ENCODE data around the gene C16orf92.

The C16orf92 gene

DNA sequence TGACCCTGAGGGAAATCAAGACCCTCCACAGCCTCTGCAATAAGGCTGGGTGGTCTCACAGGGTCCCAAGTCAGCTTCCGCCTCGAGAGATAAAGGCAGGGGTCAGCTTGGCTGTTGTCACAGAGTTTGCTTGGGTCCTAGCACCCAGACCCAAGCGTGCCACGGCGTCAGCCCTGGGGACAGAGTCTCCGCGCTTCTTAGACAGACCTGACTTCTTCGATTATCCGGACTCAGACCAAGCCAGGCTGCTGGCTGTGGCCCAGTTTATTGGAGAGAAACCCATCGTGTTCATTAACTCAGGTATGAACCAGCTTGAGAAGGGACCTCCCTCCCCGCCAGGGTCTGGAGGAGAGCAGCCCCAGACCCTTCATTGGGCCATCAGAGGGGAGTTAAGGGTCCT, 588 bp downstream of the C16orf92 start:
- Histone ChIP-seq H3K27ac (ENCODE audit: low read depth, low read length) (no peak overlapping the region), H4K20me1 (ENCODE audit: low read depth, low read length) (no peaks in the 10 kb centered on the region), H3K79me2 (ENCODE audit: insufficient read depth, low read length) (no peaks in the 10 kb centered on the region), H3F3A (ENCODE audit: insufficient read depth) (no peaks in the 10 kb centered on the region), H3K4me2 (ENCODE audit: low read depth, low read length, poor library complexity, severe bottlenecking) (no peak overlapping the region), H3K9me3 (ENCODE audit: insufficient read depth, low read length) (no peaks in the 10 kb centered on the region), H3K9ac (ENCODE audit: low read length) (no peak overlapping the region), H2AFZ (ENCODE audit: low read depth, low read length, severe bottlenecking) (no peak overlapping the region), H3K4me3 (ENCODE audit: insufficient read depth, low read length, poor library complexity, severe bottlenecking) (no peak overlapping the region), H3K36me3 (ENCODE audit: low read length) (no peaks in the 10 kb centered on the region), H3K9me2 (replicated peaks; ENCODE audit: insufficient read depth, low read length) (no peaks in the 10 kb centered on the region), H3K27me3 (ENCODE audit: low read length) (no peaks in the 10 kb centered on the region)
- TF ChIP-seq, protein P1, sequence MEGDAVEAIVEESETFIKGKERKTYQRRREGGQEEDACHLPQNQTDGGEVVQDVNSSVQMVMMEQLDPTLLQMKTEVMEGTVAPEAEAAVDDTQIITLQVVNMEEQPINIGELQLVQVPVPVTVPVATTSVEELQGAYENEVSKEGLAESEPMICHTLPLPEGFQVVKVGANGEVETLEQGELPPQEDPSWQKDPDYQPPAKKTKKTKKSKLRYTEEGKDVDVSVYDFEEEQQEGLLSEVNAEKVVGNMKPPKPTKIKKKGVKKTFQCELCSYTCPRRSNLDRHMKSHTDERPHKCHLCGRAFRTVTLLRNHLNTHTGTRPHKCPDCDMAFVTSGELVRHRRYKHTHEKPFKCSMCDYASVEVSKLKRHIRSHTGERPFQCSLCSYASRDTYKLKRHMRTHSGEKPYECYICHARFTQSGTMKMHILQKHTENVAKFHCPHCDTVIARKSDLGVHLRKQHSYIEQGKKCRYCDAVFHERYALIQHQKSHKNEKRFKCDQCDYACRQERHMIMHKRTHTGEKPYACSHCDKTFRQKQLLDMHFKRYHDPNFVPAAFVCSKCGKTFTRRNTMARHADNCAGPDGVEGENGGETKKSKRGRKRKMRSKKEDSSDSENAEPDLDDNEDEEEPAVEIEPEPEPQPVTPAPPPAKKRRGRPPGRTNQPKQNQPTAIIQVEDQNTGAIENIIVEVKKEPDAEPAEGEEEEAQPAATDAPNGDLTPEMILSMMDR (IDR thresholded peaks at IDR 0.05; ENCODE audit: insufficient read depth, low read length, poor library complexity, severe bottlenecking), result no peak
- TF ChIP-seq EZH2phosphoT487 (conservative IDR thresholded peaks at IDR 0.05; ENCODE audit: low read length), result no peak

DNA sequence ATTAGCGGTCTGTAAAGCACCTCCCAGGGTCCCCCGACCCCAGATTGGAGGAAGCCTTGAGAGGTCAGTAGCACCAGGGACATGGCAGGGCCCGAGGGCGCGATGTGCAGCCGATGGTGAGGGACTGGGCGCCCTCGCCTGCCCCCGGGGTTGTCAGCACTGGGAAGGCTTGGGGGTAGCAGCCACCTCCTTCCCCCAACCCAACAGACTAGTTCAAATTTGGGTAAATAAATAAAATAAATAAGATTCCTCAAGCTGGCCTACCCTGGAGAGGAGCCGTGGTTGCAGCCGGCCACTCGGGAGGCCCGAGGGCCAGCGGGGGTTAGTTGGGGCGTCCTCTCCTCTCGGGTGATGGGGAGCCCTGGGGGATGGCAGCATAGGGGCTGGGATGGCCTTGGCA, 1.5 kb downstream of the C16orf92 start:
- no peaks in the 10 kb centered on the region for H3K27me3 ChIP-seq (ENCODE audit: low read length)

DNA sequence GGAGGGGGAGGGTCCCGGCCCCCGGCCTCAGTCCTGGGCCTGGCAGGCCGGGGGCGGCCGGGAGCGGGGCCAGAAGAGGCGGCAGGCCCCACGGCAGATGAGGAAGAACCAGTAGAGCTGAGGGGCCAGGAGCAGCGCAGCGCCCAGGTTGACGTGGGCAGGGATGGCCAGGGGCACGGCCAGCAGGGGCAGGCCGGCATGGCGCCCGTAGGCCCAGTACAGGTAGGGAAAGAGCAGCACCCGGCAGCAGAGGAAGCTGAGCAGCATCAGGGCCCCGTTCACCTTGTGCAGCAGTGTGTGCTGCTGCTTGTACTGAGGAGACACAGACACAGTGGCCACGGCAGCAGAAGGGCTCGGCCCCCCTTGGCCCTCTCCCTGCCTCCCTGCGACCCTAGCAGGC, 2.2 kb downstream of the C16orf92 start:
- Histone ChIP-seq H3K36me3 (ENCODE audit: low read length) (no peaks in the 10 kb centered on the region), H3K9me3 (ENCODE audit: insufficient read depth, low read length) (no peaks in the 10 kb centered on the region), H4K20me1 (ENCODE audit: low read depth, low read length) (no peaks in the 10 kb centered on the region), H3K79me2 (ENCODE audit: insufficient read depth, low read length) (no peaks in the 10 kb centered on the region), H3K4me2 (ENCODE audit: low read depth, low read length, poor library complexity, severe bottlenecking) (no peak overlapping the region), H2AFZ (ENCODE audit: low read depth, low read length, severe bottlenecking) (no peak overlapping the region), H3K4me3 (ENCODE audit: insufficient read depth, low read length, poor library complexity, severe bottlenecking) (no peak overlapping the region), H3F3A (ENCODE audit: insufficient read depth) (no peaks in the 10 kb centered on the region), H3K9me2 (replicated peaks; ENCODE audit: insufficient read depth, low read length) (no peaks in the 10 kb centered on the region), H3K9ac (ENCODE audit: low read length) (no peak overlapping the region), H3K27me3 (ENCODE audit: low read length) (no peaks in the 10 kb centered on the region), H3K27ac (ENCODE audit: low read depth, low read length) (no peak overlapping the region)
- TF ChIP-seq, protein P1 (IDR thresholded peaks at IDR 0.05; ENCODE audit: insufficient read depth, low read length, poor library complexity, severe bottlenecking), result no peak
- no peak for TF ChIP-seq EZH2phosphoT487 (conservative IDR thresholded peaks at IDR 0.05; ENCODE audit: low read length)

More for the DNA sequence above, 1.5 kb downstream of the C16orf92 start:
- Histone ChIP-seq H3K9me2 (replicated peaks; ENCODE audit: insufficient read depth, low read length) (no peaks in the 10 kb centered on the region), H3K4me2 (ENCODE audit: low read depth, low read length, poor library complexity, severe bottlenecking) (no peak overlapping the region), H3F3A (ENCODE audit: insufficient read depth) (no peaks in the 10 kb centered on the region), H3K9me3 (ENCODE audit: insufficient read depth, low read length) (no peaks in the 10 kb centered on the region), H4K20me1 (ENCODE audit: low read depth, low read length) (no peaks in the 10 kb centered on the region), H3K27ac (ENCODE audit: low read depth, low read length) (no peak overlapping the region), H2AFZ (ENCODE audit: low read depth, low read length, severe bottlenecking) (no peak overlapping the region), H3K9ac (ENCODE audit: low read length) (no peak overlapping the region), H3K79me2 (ENCODE audit: insufficient read depth, low read length) (no peaks in the 10 kb centered on the region), H3K36me3 (ENCODE audit: low read length) (no peaks in the 10 kb centered on the region), H3K4me3 (ENCODE audit: insufficient read depth, low read length, poor library complexity, severe bottlenecking) (no peak overlapping the region)
- TF ChIP-seq, protein P1 (IDR thresholded peaks at IDR 0.05; ENCODE audit: insufficient read depth, low read length, poor library complexity, severe bottlenecking), result no peak
- TF ChIP-seq EZH2phosphoT487 (conservative IDR thresholded peaks at IDR 0.05; ENCODE audit: low read length), result no peak
